ENCODE measurements around the gene MAP3K4.

Gene MAP3K4

DNA sequence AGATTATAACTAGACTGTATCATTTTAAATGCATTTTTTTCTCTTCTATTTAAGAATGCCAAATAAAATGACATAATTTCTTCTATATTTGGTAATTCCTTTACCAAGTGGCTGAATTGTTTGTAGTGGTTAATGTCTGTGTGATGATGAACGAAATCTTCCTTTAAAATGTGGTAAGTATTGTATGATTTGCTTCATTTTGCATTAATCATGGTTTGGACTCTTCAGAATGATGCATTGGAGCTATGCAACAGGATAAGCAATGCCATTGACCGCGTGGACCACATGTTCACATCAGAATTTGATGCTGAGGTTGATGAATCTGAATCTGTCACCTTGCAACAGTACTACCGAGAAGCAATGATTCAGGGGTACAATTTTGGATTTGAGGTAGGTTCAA is 99.6 kb downstream of the MAP3K4 start:
- H3K9me3 ChIP-seq (ENCODE audit: insufficient read depth, low read length, severe bottlenecking): no peaks in the 10 kb centered on the region
- H3K4me1 ChIP-seq (ENCODE audit: insufficient read depth, low read length): no peaks in the 10 kb centered on the region
- H2AFZ ChIP-seq (ENCODE audit: low read depth, low read length): no peak overlapping the region
- DNase-seq (no peak), ATAC-seq (ENCODE audit: insufficient read depth, low read depth) (no peak)
- H3K79me2 ChIP-seq (ENCODE audit: insufficient read depth, low read length): no peaks in the 10 kb centered on the region
- no peak overlapping the region for H3K9ac ChIP-seq (ENCODE audit: low read depth, low read length)
- no peak overlapping the region for H3K4me3 ChIP-seq (ENCODE audit: low read depth in 1 of 2, low read length in 2 of 2)
- TF ChIP-seq EZH2 (IDR thresholded peaks at IDR 0.05; ENCODE audit: borderline replicate concordance, low read depth, low read length, severe bottlenecking): no peak
- TF ChIP-seq, protein P1, sequence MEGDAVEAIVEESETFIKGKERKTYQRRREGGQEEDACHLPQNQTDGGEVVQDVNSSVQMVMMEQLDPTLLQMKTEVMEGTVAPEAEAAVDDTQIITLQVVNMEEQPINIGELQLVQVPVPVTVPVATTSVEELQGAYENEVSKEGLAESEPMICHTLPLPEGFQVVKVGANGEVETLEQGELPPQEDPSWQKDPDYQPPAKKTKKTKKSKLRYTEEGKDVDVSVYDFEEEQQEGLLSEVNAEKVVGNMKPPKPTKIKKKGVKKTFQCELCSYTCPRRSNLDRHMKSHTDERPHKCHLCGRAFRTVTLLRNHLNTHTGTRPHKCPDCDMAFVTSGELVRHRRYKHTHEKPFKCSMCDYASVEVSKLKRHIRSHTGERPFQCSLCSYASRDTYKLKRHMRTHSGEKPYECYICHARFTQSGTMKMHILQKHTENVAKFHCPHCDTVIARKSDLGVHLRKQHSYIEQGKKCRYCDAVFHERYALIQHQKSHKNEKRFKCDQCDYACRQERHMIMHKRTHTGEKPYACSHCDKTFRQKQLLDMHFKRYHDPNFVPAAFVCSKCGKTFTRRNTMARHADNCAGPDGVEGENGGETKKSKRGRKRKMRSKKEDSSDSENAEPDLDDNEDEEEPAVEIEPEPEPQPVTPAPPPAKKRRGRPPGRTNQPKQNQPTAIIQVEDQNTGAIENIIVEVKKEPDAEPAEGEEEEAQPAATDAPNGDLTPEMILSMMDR (IDR thresholded peaks at IDR 0.05; ENCODE audit: borderline replicate concordance, extremely low read depth, low read length, poor library complexity, severe bottlenecking): no peak
- H3K4me2 ChIP-seq (ENCODE audit: insufficient read depth, low read length): no peak overlapping the region
- H3K27ac ChIP-seq (ENCODE audit: low read length): no peak overlapping the region
- peaks cover 90% of the 10 kb centered on the region for H3K36me3 ChIP-seq (ENCODE audit: insufficient read depth, low read length)
- H4K20me1 ChIP-seq (ENCODE audit: insufficient read depth, low read length): no peaks in the 10 kb centered on the region
- no peaks in the 10 kb centered on the region for H3K27me3 ChIP-seq (ENCODE audit: insufficient read depth, low read length, poor library complexity)

DNA sequence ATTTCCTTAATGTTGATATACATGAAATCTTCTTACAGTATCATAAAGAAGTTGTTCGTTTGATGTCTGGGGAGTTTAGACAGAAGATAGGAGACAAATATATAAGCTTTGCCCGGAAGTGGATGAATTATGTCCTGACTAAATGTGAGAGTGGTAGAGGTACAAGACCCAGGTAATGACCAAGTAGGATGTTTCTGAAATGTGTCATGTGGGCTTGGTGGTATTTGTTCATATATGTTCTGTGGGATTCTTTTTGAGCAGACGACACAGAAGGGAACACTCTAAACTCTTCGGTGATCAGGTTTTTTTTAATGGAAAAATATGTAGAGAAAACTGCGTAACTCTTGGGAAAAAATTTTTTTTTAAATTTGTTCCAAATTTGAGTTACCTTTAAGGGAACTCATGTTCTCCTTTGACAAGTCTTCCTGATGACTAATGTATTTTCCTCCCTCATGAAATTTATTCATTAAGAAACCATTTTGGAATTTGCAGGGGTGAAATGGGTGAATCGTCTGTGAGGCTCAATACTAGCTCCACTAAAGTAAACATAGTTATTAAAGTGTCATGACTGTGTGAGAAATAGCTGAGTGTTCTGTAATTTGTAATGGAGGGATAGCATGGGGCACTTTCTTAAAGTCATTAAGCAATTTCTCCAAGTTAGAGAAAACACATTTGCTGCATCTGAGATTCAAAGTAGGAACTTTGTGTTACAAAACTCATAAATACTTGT is 100.6 kb downstream of the MAP3K4 start:
- Histone ChIP-seq H3K4me1 (ENCODE audit: insufficient read depth, low read length) (no peaks in the 10 kb centered on the region), H3K9ac (ENCODE audit: low read depth, low read length) (no peak overlapping the region), H3K79me2 (ENCODE audit: insufficient read depth, low read length) (no peaks in the 10 kb centered on the region), H3K36me3 (ENCODE audit: insufficient read depth, low read length) (peaks cover 88% of the 10 kb centered on the region), H2AFZ (ENCODE audit: low read depth, low read length) (no peak overlapping the region), H3K4me3 (ENCODE audit: low read depth in 1 of 2, low read length in 2 of 2) (no peak overlapping the region), H4K20me1 (ENCODE audit: insufficient read depth, low read length) (no peaks in the 10 kb centered on the region), H3K27me3 (ENCODE audit: insufficient read depth, low read length, poor library complexity) (no peaks in the 10 kb centered on the region), H3K9me3 (ENCODE audit: insufficient read depth, low read length, severe bottlenecking) (no peaks in the 10 kb centered on the region), H3K27ac (ENCODE audit: low read length) (no peak overlapping the region), H3K4me2 (ENCODE audit: insufficient read depth, low read length) (no peak overlapping the region)
- TF ChIP-seq, protein P1 (IDR thresholded peaks at IDR 0.05; ENCODE audit: borderline replicate concordance, extremely low read depth, low read length, poor library complexity, severe bottlenecking): no peak
- TF ChIP-seq EZH2 (IDR thresholded peaks at IDR 0.05; ENCODE audit: borderline replicate concordance, low read depth, low read length, severe bottlenecking): no peak
- no peak for ATAC-seq (ENCODE audit: insufficient read depth, low read depth)
- no peak for DNase-seq

DNA sequence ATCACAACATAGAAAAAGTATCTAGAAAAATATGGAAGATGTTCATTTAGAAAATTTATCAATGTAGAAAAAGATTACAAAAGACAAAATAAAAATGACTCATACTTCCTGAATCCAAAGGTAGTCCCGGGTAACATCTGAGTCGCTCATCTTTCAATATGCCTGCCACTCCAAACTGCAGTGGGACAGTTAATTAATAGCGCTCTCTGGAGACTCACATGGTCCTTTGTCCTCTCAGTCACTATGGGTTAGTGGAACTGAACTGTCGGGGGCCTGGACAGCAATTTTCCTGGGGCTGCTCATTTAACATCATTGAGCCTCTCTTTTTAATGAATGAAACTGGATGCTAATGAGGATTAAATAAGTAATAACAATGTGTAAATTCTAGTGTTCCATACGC is 103.4 kb downstream of the MAP3K4 start:
- Histone ChIP-seq H3K9me3 (ENCODE audit: insufficient read depth, low read length, severe bottlenecking) (no peaks in the 10 kb centered on the region), H4K20me1 (ENCODE audit: insufficient read depth, low read length) (no peaks in the 10 kb centered on the region), H3K4me3 (ENCODE audit: low read depth in 1 of 2, low read length in 2 of 2) (no peak overlapping the region), H3K4me2 (ENCODE audit: insufficient read depth, low read length) (no peak overlapping the region), H3K36me3 (ENCODE audit: insufficient read depth, low read length) (peaks cover 87% of the 10 kb centered on the region), H3K27me3 (ENCODE audit: insufficient read depth, low read length, poor library complexity) (no peaks in the 10 kb centered on the region), H3K9ac (ENCODE audit: low read depth, low read length) (no peak overlapping the region), H3K27ac (ENCODE audit: low read length) (no peak overlapping the region), H2AFZ (ENCODE audit: low read depth, low read length) (no peak overlapping the region), H3K4me1 (ENCODE audit: insufficient read depth, low read length) (no peaks in the 10 kb centered on the region), H3K79me2 (ENCODE audit: insufficient read depth, low read length) (no peaks in the 10 kb centered on the region)
- no peak for ATAC-seq (ENCODE audit: insufficient read depth, low read depth)
- DNase-seq: no peak
- no peak for TF ChIP-seq EZH2 (IDR thresholded peaks at IDR 0.05; ENCODE audit: borderline replicate concordance, low read depth, low read length, severe bottlenecking)
- TF ChIP-seq, protein P1 (IDR thresholded peaks at IDR 0.05; ENCODE audit: borderline replicate concordance, extremely low read depth, low read length, poor library complexity, severe bottlenecking): no peak

Measured in DND-41 (cell line).